ENCODE results near the gene MARCHF9. TPM values are rescaled to one million over a fixed set of nuclear protein-coding genes. Genes with fewer than 3 reads are reported as not detected.

The MARCHF9 gene
- total and polyA plus RNA-seq, 11 donors: 11.3 to 18.9 (median 13.6) TPM

DNA sequence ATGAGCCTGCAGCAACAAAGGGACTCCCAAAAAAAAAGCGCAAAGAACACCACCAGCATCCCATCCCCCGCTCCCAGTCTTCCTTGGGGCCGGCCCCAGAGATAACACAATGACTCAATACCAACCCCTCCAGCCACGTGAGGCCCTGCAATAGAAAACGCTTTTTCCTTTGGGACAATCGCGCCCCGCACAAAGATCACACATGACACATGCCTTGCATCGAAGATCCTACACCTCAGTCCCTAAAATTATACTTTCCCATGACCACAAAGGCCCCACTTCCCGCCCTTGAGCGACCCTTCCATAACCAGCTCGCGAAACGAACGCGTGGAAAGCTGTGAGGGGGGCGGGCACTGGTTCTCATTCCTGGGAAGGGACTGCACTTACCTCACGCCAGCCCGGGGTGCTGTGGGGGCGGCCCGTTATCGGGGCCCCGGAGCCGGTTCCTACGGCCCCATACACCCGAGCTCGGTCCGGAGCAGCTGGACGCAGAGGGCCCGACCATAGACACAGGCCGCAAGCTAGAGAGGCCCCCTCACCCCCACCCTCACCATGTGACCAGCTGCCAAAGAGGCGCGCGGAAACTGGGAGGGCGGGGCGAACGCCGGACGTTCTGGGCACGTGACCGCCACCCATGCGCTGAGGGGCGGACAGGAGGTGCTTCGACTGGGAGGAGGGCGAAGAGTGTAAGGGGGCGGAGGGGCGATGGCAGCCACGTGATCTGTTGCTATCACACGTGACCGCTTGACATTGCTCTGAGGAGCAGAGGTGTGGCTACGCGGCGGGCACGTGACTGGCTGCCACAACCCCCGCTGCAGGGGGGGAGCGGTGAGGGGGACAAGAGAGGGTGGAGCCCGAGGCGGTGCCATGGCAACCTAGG, 2.9 kb upstream of the MARCHF9 start, which contains the start of gene CDK4:
Gene CDK4 (minus strand): TSS at position 523 of the 880 bp plus-strand sequence. CDS start 593 bp downstream, outside the sequence.
- ATAC-seq (peak; percentile 89 to 95 (median 92)), DNase-seq (peak; percentile 99 to 100 (median 99))
- Histone ChIP-seq H3K4me1 (peaks cover 0 to 52% (median 33%) of the 10 kb centered on the region in 12 donors), H3K4me3 (peak within 1 kb of the TSS; percentile 43 to 89 (median 72)), H3K27me3 (no peaks in the 10 kb centered on the region), H3K9me3 (no peaks in the 10 kb centered on the region), H3K27ac (peak within 1 kb of the TSS; percentile 71 to 96 (median 91)), H3K36me3 (peaks cover 0 to 40% (median 38%) of the 10 kb centered on the region in 9 donors)
- intact Hi-C loops (cut with DNase I): loop anchor here in 2 of 10 donors (1.0 to 5.0 kb wide), 2 partner anchors 20 to 60 kb away; partner anchors contain the start of genes EEF1AKMT3 (in 1 of the 2), METTL1 (in 1 of the 2) and OS9 (in 1 of the 2)
- TF ChIP-seq, protein P1, sequence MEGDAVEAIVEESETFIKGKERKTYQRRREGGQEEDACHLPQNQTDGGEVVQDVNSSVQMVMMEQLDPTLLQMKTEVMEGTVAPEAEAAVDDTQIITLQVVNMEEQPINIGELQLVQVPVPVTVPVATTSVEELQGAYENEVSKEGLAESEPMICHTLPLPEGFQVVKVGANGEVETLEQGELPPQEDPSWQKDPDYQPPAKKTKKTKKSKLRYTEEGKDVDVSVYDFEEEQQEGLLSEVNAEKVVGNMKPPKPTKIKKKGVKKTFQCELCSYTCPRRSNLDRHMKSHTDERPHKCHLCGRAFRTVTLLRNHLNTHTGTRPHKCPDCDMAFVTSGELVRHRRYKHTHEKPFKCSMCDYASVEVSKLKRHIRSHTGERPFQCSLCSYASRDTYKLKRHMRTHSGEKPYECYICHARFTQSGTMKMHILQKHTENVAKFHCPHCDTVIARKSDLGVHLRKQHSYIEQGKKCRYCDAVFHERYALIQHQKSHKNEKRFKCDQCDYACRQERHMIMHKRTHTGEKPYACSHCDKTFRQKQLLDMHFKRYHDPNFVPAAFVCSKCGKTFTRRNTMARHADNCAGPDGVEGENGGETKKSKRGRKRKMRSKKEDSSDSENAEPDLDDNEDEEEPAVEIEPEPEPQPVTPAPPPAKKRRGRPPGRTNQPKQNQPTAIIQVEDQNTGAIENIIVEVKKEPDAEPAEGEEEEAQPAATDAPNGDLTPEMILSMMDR (IDR thresholded peaks at IDR 0.05): no peak
- TF ChIP-seq POLR2A (IDR thresholded peaks at IDR 0.05): peak in 1 of 2 donors; percentile 69
- WGBS, 4 donors: 0% methylated on average over 20 to 58 of the region's 58 CpGs

- intact Hi-C loops (cut with DNase I): loop anchor here in 2 of 10 donors (1.0 to 5.0 kb wide), 2 partner anchors 20 to 60 kb away; partner anchors contain the start of genes EEF1AKMT3 (in 1 of the 2), METTL1 (in 1 of the 2) and OS9 (in 1 of the 2)
- ATAC-seq: no peak
- Histone ChIP-seq H3K27ac (peak overlapping the region in 11 of 12 donors; percentile 42 to 95 (median 57)), H3K4me1 (peaks cover 0 to 54% (median 33%) of the 10 kb centered on the region in 12 donors), H3K27me3 (no peaks in the 10 kb centered on the region), H3K4me3 (peak overlapping the region in 9 of 12 donors; percentile 63 to 89 (median 77)), H3K9me3 (no peaks in the 10 kb centered on the region), H3K36me3 (peaks cover 0 to 40% (median 33%) of the 10 kb centered on the region in 9 donors)
- 2 to 3% (median 2%) methylated on average over 5 of the region's 5 CpGs for WGBS, 4 donors
- no peak for DNase-seq
- TF ChIP-seq, protein P1 (IDR thresholded peaks at IDR 0.05): no peak
- TF ChIP-seq POLR2A (IDR thresholded peaks at IDR 0.05): no peak
Observed at GRCh38 chr12:57752668-57753000, 2.3 kb upstream of the MARCHF9 start.

DNA sequence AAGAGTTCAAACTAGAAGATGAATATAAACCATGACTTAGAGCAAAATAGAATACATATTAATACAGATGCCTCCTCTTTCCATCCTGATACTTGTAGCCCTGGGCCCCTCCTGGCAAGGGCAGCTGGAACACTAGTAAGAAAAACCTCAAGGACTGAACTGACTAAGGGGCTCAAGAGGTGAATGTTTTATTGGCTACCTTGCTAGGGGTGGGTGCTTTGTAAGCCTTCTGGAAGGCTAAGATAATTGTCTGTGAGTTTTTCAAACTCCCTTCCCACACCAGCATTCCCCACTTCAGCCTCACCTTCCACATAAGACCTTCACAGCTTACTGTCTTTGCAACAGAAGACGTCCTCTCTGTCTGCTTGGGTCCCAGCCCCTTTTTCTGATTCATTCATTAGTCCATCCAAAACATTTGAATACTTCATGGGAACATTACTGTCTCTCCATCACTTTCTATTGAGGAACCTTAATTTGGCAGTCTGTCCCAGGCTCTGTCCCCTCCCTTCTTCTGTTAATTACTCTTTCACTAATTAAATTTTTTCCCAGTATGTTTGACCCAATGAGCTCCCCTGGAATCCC, 1.1 kb upstream of the MARCHF9 start:
- Histone ChIP-seq H3K36me3 (peaks cover 0 to 40% (median 31%) of the 10 kb centered on the region in 9 donors), H3K27ac (peak overlapping the region in 1 of 12 donors; percentile 27), H3K4me3 (peak overlapping the region in 3 of 12 donors; percentile 69 to 87 (median 83)), H3K27me3 (no peaks in the 10 kb centered on the region), H3K9me3 (no peaks in the 10 kb centered on the region), H3K4me1 (peaks cover 0 to 54% (median 33%) of the 10 kb centered on the region in 12 donors)
- DNase-seq (no peak), ATAC-seq (no peak)
- WGBS, 4 donors: 19 to 38% (median 26%) methylated on average over 1 of the region's 1 CpG
- intact Hi-C loops (cut with DNase I): loop anchor here in 1 of 10 donors (5.0 kb wide), 1 partner anchor 62 kb away; the partner anchor contains the start of gene OS9
- TF ChIP-seq POLR2A (IDR thresholded peaks at IDR 0.05): no peak
- TF ChIP-seq, protein P1 (IDR thresholded peaks at IDR 0.05): no peak

GRCh38 chr12:57755194-57755453, 221 bp downstream of the MARCHF9 start:
- TF ChIP-seq, protein P1 (IDR thresholded peaks at IDR 0.05): no peak
- TF ChIP-seq POLR2A (IDR thresholded peaks at IDR 0.05): no peak
- Histone ChIP-seq H3K27ac (peak overlapping the region in 10 of 12 donors; percentile 18 to 79 (median 54)), H3K4me3 (peak overlapping the region; percentile 64 to 97 (median 72)), H3K27me3 (no peaks in the 10 kb centered on the region), H3K4me1 (peaks cover 0 to 54% (median 33%) of the 10 kb centered on the region in 12 donors), H3K9me3 (no peaks in the 10 kb centered on the region), H3K36me3 (peaks cover 0 to 31% (median 23%) of the 10 kb centered on the region in 9 donors)
- intact Hi-C loops (cut with DNase I): no loop called here
- 0 to 3% (median 0%) methylated on average over 9 to 34 of the region's 34 CpGs for WGBS, 4 donors
- ATAC-seq: no peak
- DNase-seq: no peak
